HG03460 (cell line): Measurements from ENCODE around the gene FEN1.

Source experiments
- ATAC-seq: cut with Tn5 transposase; IDR thresholded peaks from one replicate; pipeline ENCODE4 v1.9.1; 2021; ENCODE audit not compliant: unreplicated experiment

Gene FEN1

GRCh38 chr11:61839742-61840141 is 47.0 kb downstream of the FEN1 start:
- ATAC-seq: no peak

- ATAC-seq: no peak
These were observed 47.7 kb downstream of the FEN1 start for GRCh38 chr11:61840371-61840770.

- ATAC-seq: no peak
These were observed 49.2 kb downstream of the FEN1 start for GRCh38 chr11:61841636-61842527.

- no peak for ATAC-seq
These were observed 49.8 kb downstream of the FEN1 start for GRCh38 chr11:61842528-61842820.

GRCh38 chr11:61844909-61845565 is 52.3 kb downstream of the FEN1 start:
- ATAC-seq: no peak

GRCh38 chr11:61846362-61847020 is 53.8 kb downstream of the FEN1 start:
- ATAC-seq: no peak
